GM18951 (cell line): ENCODE data around the gene MGAM2.

Source experiments
- POLR2A ChIP-seq: IDR thresholded peaks from 4 replicates; pipeline ENCODE4 v1.6.1; 2011; ENCODE audit warnings: mild to moderate bottlenecking; ENCODE audit not compliant: insufficient read length, insufficient read depth; ENCODE audit errors: extremely low read depth
- in situ Hi-C: fragments of 300-500 bp; cut with MboI; formaldehyde crosslinking; loops from one replicate; pipeline ENCODE4 v1.12.0; 2022; ENCODE audit warnings: low sequenced_read_pairs, mixed read lengths, inconsistent platforms; ENCODE audit not compliant: unreplicated experiment

MGAM2 gene

DNA sequence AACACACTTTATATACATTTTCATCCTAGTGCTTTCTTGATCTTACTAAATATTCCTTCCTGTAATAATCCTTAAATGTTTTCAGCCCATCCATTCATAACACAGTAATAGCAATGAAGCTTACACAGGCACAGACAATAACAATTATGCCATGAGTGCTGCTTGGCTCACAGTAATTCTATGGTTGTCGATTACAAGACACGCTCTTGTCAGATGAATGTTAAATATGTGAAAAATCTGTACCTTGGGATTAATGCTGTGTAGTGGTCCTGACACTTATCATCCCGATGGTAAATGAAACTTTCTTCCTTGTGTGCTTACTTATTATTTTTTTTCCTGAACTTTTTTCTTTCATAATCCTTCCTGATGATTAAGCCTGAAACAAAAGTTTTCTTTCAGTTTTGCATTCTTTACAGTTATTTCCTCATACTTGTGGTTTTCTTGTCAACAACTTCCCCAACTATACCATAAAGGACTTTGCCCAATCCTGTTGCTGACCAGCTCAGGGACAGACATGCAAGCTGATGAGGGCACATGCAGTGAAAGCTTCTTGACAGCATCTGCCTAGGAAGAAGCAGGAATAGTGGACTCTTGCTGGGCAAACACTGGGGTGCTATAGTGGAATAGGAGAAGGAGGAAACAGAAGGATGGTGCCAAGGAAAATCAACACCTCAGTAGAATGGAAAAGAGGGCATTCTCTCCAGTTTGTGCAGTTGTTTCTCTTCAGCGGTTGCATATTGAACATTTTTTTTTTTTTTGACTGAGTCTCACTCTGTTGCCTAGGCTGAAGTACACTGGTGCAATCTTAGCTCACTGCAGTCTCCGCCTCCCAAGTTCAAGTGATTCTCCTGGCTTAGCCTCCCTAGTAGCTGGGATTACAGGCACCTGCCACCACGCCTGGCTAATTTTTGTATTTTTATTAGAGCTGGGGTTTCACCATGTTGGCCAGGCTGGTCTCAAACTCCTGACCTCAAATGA lies 6.7 kb upstream of the MGAM2 start:
- no peak for TF ChIP-seq POLR2A
- in situ Hi-C loops, result no loop called here

DNA sequence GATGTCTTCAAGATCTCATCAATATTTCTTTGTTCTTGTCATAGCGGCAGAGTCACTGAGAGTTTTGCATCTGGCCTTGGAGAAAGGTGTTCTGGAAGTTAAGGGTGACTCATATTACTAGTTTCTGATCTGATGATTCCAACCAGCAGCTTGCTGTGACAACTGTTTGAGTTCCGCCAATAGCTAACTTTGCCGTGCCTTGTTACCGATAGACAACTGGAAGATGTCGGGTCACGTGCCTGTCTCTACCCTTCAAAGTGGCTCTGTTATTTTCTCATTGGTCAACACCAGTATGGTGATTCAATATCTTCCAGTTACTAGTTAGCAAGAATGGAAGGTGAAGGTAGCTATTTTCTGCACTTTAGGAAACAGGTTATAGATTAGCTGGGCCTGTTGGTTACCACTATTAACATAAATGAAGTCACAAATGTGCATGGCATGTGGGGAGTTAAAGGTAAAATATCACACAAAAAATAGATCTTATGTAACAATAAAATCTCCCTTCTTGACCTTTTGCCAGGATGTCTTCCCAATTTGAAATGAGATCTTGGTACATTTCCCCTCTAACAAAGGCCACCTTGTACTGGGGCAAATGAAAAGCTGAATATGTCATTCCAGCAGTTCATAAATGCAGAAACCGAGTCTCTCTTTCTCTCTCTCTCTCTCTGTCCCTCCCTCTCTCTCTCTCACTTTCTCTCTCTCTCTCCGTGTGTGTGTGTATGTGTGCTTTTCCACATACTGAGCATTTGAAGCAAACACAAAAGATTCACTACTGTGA lies 2.6 kb upstream of the MGAM2 start:
- no peak for TF ChIP-seq POLR2A
- in situ Hi-C loops, result no loop called here

DNA sequence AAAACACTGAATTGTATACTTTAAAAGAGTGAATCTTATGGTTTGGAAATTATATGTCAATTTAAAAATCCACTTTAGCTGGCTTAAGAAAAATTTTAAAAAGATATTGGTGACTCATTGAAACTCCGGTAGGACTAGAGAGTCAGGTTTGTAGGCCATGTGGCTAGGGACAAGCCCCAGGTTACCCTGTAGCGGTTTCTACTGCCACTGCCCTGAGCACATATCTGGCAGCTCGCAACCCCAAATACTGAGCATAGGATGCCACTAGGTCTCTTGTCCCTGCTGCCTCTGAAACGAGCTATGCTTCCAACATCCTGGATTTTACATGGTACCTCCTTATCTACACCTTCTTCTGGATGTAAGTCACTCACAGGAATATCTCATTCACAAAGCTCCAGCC lies 1.4 kb upstream of the MGAM2 start:
- in situ Hi-C loops, result no loop called here

GRCh38 chr7:142110638-142111037 lies 880 bp upstream of the MGAM2 start:
- no peak for TF ChIP-seq POLR2A
- in situ Hi-C loops, result no loop called here

More for the DNA sequence above, 1.4 kb upstream of the MGAM2 start:
- no peak for TF ChIP-seq POLR2A

DNA sequence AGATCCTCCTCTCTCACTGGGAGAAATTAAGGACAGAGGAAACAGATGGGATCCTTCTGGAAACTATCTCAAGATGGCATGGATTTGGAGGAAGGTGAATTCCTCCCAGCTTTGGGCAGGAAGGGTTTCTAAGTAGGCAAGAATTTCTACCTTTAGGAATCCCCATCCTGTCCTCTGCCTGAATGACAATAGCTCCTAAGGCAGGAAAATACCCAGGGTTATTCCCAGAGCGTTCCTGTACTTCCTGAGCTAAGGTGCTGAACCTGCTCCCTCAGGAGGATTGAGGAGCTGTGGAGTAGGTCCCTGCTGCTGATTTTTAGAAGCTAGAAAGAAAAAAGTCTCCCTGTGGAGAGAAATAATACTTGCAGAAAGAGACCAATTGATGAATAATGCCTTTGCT lies 568 bp downstream of the MGAM2 start:
- in situ Hi-C loops, result no loop called here
- no peak for TF ChIP-seq POLR2A

GRCh38 chr7:142114207-142114606 lies 2.7 kb downstream of the MGAM2 start:
- in situ Hi-C loops, result no loop called here
- no peak for TF ChIP-seq POLR2A

DNA sequence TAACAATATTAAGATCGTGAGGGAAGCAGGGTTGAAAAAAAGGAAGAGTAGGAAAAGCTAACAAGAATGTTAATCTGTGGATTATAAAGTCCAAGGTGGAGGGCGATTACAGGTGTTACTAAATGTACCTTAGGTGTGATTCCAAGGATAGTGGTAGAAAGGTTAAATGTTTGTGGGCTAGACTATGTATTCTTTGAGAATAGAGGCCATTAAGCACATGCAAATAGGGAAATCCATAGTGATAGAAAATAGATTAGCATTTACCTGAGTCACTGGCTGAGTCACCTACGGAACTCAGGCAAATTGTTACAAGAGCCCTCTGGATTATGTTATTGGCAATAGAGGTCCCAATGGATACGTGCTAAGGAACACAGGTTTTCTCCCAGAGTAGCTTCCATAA lies 9.0 kb downstream of the MGAM2 start:
- in situ Hi-C loops, result no loop called here
- no peak for TF ChIP-seq POLR2A

- TF ChIP-seq POLR2A, result no peak
- in situ Hi-C loops, result no loop called here
Observed at GRCh38 chr7:142123184-142123583, 11.7 kb downstream of the MGAM2 start.

DNA sequence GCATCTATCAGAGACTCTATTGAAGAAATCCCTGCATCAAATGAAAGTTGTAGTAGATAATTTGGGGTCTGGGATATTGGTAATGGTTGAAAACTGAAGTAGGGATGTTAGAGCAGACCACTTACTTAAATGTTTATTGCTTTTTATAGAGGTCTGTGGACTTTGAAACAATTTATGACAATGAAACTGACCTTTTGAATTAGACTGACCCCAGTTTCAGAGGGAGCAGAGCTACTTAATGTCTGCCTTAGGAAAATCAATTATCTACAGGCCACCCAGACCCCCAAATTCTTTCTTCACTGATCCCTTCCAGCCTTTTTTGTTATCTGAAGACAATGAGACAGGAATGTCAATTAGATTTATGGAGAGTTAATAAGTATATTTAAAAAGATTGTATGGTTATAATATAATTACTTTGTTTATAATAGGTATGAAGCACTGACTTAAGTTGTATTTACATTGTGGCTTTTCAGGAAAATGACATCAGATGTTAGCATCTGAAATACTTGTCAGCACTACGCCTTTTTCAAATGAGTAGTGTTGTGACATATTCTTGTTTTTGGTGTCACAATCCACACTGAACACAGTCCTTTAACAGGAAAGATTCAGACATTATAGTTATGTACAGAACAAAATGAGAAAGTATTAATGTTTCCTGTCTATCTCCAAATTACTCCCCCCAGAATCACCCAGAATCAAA lies 13.9 kb downstream of the MGAM2 start:
- no peak for TF ChIP-seq POLR2A
- in situ Hi-C loops, result no loop called here

DNA sequence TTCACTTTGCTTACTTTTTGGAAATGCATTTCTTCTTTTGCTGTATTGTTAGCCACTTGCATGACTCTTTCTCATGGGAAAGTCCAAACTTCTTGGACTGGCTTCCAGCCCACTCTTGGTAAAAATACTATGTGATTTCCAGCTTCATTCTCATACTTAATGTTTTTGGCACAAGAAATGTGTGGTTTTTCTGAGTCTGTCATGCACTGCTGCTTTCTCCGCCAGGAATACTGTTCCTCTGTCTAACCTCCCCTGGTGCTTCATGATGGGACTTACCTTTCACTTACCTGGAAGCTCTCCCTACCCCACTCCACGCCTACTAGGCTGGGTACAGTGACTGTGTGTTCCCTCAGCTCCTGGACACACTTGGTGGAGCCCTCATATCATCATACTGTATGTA lies 18.7 kb downstream of the MGAM2 start:
- in situ Hi-C loops, result no loop called here
- TF ChIP-seq POLR2A, result no peak

GRCh38 chr7:142131439-142132185 lies 20.1 kb downstream of the MGAM2 start:
- in situ Hi-C loops, result no loop called here
- no peak for TF ChIP-seq POLR2A

DNA sequence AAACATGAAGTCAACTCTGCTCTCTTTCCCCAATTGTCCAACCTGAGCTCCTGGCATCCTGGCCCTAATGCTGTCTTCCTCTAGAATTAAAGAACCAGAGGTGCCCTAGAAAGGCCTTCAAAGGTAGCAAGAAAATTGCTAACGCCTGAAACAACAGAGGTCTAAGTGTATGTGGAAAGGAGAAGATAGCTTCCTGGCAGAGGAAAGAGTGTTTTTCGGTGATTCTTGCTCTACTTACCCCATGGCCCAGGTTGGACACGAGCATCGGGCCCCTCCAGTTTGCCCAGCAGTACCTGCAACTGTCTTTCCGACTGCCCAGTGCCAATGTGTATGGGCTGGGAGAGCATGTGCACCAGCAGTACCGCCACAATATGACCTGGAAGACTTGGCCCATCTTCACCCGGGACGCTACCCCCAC lies 22.2 kb downstream of the MGAM2 start:
- in situ Hi-C loops, result no loop called here
- no peak for TF ChIP-seq POLR2A
